KG1 (cell line): ENCODE results near the gene NSA2.

Source experiments
- DNase-seq: peaks from one replicate; lab custom pipeline; 2025; lab: John Stamatoyannopoulos, UW

NSA2 gene

GRCh38 chr5:74816875-74817274, 49.8 kb downstream of the NSA2 start:
- DNase-seq, result no peak

DNA sequence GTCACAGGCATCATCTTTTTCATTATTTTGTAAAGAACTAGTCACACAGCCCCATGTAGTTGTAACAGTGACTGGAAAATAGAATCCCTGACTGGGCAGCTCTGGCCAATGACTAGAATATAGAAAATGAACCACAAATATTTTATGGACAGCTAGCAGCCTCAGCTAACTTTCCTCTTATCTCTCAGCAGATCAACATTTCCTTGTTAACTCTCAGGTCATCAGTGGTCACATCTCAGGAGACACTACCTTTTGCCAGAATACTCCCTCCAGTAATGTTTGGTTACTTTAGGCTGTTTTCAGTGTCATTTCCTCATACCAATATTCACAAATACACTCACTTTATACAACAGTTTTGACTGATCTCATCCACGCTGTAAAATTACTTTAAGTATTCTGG, 55.2 kb downstream of the NSA2 start:
- no peak for DNase-seq

DNA sequence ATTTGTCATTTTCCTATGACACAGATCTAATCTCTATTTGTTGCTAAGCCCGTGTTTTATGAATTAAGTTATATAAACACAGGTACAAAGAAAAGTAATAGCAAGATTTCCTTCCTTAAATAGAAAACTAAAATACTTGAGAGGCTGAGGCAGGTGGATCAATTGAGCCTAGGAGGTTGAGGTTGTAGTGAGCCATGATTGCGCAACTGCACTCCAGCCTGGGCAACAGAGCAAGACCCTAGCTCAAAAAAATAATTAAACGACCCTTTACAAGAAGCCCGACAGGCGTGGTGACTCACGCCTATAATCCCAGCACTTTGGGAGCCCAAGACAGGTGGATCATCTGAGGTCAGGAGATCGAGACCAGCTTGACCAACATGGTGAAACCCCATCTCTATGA, 62.4 kb downstream of the NSA2 start:
- DNase-seq, result no peak
